IMR-90 (cell line): ENCODE data around the gene USP12. TPM values are rescaled to one million over a fixed set of nuclear protein-coding genes. Genes with fewer than 3 reads are reported as not detected.
"Not testable (repeated sequence)": the region's sequence is repeated elsewhere in the genome, so short reads cannot be mapped to it uniquely, and the experiment has no call there.

Source experiments
- ATAC-seq: fragments of 200-7000 bp; cut with Tn5 transposase; 2 replicates; pipeline ENCODE4 v1.9.1; 2020; ENCODE audit warnings: low read depth, mild to moderate bottlenecking, moderate library complexity
- BruUV-seq: library from RNA; stranded (reverse); fragments of 400-500 nt; replicated peaks from 2 replicates; lab custom pipeline; 2021; lab: Mats Ljungman, UMichigan
- CTCF ChIA-PET: fragments of 300-600 bp; formaldehyde crosslinking; extraction: SDS; loops from one replicate; lab custom pipeline; 2021; ENCODE audit warnings: antibody characterized with exemption; lab: Yijun Ruan, JAX
- POLR2A ChIA-PET: fragments of 300-600 bp; sonication (Branson Sonifier 250); formaldehyde crosslinking; loops from one replicate; lab custom pipeline; 2022; ENCODE audit warnings: antibody characterized with exemption; ENCODE audit not compliant: unreplicated experiment; lab: Charles Lee
- DNase-seq: peaks from one replicate; pipeline ENCODE4 v3.0.0; 2013
- H2AFZ ChIP-seq: replicated peaks from 2 replicates; pipeline ENCODE3; 2013; ENCODE audit warnings: low read length, mild to moderate bottlenecking; ENCODE audit not compliant: poor library complexity
- H2AK5ac ChIP-seq: 2 replicates; pipeline ENCODE4 v1.6.1; 2013; ENCODE audit warnings: low read depth, low read length, inconsistent platforms
- H2AK9ac ChIP-seq: replicated peaks from 2 replicates; pipeline ENCODE3; 2013; ENCODE audit warnings: mild to moderate bottlenecking, low read depth, low read length, moderate library complexity; ENCODE audit not compliant: poor library complexity
- H2BK120ac ChIP-seq: 2 replicates; pipeline ENCODE4 v1.6.1; 2013; ENCODE audit warnings: low read depth, low read length, inconsistent platforms
- H2BK15ac ChIP-seq: 3 replicates; pipeline ENCODE4 v1.6.1; 2013; ENCODE audit warnings: low read depth, low read length, inconsistent platforms
- H2BK20ac ChIP-seq: 2 replicates; pipeline ENCODE4 v1.6.1; 2013; ENCODE audit warnings: low read depth, mild to moderate bottlenecking, inconsistent platforms, low read length, moderate library complexity
- H2BK5ac ChIP-seq: 2 replicates; pipeline ENCODE4 v1.6.1; 2013; ENCODE audit warnings: mild to moderate bottlenecking, low read depth, low read length, inconsistent platforms; ENCODE audit not compliant: poor library complexity, severe bottlenecking
- H3K14ac ChIP-seq: replicated peaks from 2 replicates; pipeline ENCODE4 v1.6.1; 2013; ENCODE audit warnings: low read depth, low read length, inconsistent platforms
- H3K18ac ChIP-seq: 2 replicates; pipeline ENCODE4 v1.6.1; 2013; ENCODE audit warnings: low read depth, low read length, control low read depth
- H3K23ac ChIP-seq: 2 replicates; pipeline ENCODE4 v1.6.1; 2013; ENCODE audit warnings: low read depth, low read length, inconsistent platforms
- H3K27ac ChIP-seq: 2 replicates; pipeline ENCODE4 v1.5.1; 2013; ENCODE audit warnings: mild to moderate bottlenecking, control low read depth, low read length; ENCODE audit not compliant: insufficient read depth
- H3K27me3 ChIP-seq: 2 replicates; pipeline ENCODE4 v1.6.1; 2013; ENCODE audit warnings: low read length; ENCODE audit not compliant: control insufficient read depth, insufficient read depth
- H3K36me3 ChIP-seq: 2 replicates; pipeline ENCODE4 v1.6.1; 2013; ENCODE audit warnings: low read length, mixed read lengths; ENCODE audit not compliant: control insufficient read depth, insufficient read depth
- H3K4ac ChIP-seq: 2 replicates; pipeline ENCODE4 v1.6.1; 2013; ENCODE audit warnings: low read depth, low read length, inconsistent platforms
- H3K4me1 ChIP-seq: 2 replicates; pipeline ENCODE4 v1.6.1; 2013; ENCODE audit warnings: low read length, mixed read lengths; ENCODE audit not compliant: control insufficient read depth, insufficient read depth
- H3K4me2 ChIP-seq: 2 replicates; pipeline ENCODE4 v1.6.1; 2013; ENCODE audit warnings: low read depth, mild to moderate bottlenecking, control low read depth, low read length, moderate library complexity
- H3K4me3 ChIP-seq: 2 replicates; pipeline ENCODE4 v1.5.1; 2013; ENCODE audit warnings: low read depth, mild to moderate bottlenecking, control low read depth, low read length, moderate library complexity; ENCODE audit not compliant: insufficient read depth
- H3K56ac ChIP-seq: 2 replicates; pipeline ENCODE4 v1.6.1; 2013; ENCODE audit warnings: low read length, inconsistent platforms; ENCODE audit not compliant: insufficient read depth; ENCODE audit errors: extremely low read depth
- H3K79me1 ChIP-seq, 2 experiments: 2 replicates each; pipeline ENCODE4 v1.6.1; 2013; ENCODE audit warnings: low read length in 2 of 2, inconsistent platforms in 1 of 2, low read depth in 1 of 2
- H3K9ac ChIP-seq: 2 replicates; pipeline ENCODE4 v1.6.1; 2013; ENCODE audit warnings: low read depth, low read length, control low read depth
- H3K9me1 ChIP-seq: 2 replicates; pipeline ENCODE4 v1.6.1; 2013; ENCODE audit warnings: low read length, inconsistent platforms; ENCODE audit not compliant: insufficient read depth
- H3K9me3 ChIP-seq: 2 replicates; pipeline ENCODE4 v1.6.1; 2013; ENCODE audit warnings: low read length; ENCODE audit not compliant: control insufficient read depth, insufficient read depth
- H4K20me1 ChIP-seq: 2 replicates; pipeline ENCODE4 v1.6.1; 2013; ENCODE audit warnings: low read length, inconsistent platforms; ENCODE audit not compliant: insufficient read depth
- H4K5ac ChIP-seq: 2 replicates; pipeline ENCODE4 v1.6.1; 2013; ENCODE audit warnings: mild to moderate bottlenecking, low read depth, low read length, control low read depth
- H4K8ac ChIP-seq, 2 experiments: 2 replicates each; pipeline ENCODE4 v1.6.1; 2013; ENCODE audit warnings: low read depth in 2 of 2, low read length in 2 of 2, control low read depth in 1 of 2, inconsistent platforms in 1 of 2
- H4K91ac ChIP-seq: 2 replicates; pipeline ENCODE4 v1.6.1; 2013; ENCODE audit warnings: low read depth, low read length, inconsistent platforms; ENCODE audit not compliant: insufficient read depth
- WGBS, 2 experiments: methylation state at CpG; one replicate each; pipeline versions ENCODE4 v1.1.5 to v1.1.7; 2013; ENCODE audit warnings: missing lambda C conversion rate in 2 of 2; ENCODE audit not compliant: insufficient read length in 1 of 2; ENCODE audit errors: extremely low coverage in 2 of 2; 5-methylcytosine and 5-hydroxymethylcytosine counted together
- dilution Hi-C: fragments of 300-500 bp; cut with HindIII; formaldehyde crosslinking; loops from one replicate; pipeline ENCODE4 v1.14.3; 2018; ENCODE audit warnings: low sequenced_read_pairs; ENCODE audit not compliant: unreplicated experiment
- in situ Hi-C: fragments of 300-500 bp; cut with MboI; formaldehyde crosslinking; loops from 3 replicates; pipeline ENCODE4 v1.14.3; 2019; ENCODE audit warnings: low sequenced_read_pairs, inconsistent platforms, mixed read lengths
- intact Hi-C: fragments of 100-400 bp; cut with micrococcal nuclease; formaldehyde crosslinking; loops from 2 replicates; pipeline ENCODE4 v1.10.0; 2022
- polyA plus RNA-seq, 3 experiments: library from polyadenylated mRNA; depleted of rRNA; stranded (reverse); fragments of >200 nt; gene quantifications; 2 replicates each; pipeline ENCODE4 v1.2.3, GENCODE V29; 2012; ENCODE audit warnings: low replicate concordance in 1 of 3
- total RNA-seq: library from RNA; depleted of rRNA; stranded (reverse); fragments of >200 nt; gene quantifications from 2 replicates; pipeline ENCODE4 v1.2.3, GENCODE V29; 2012

Gene USP12
- total and polyA plus RNA-seq, 2 of the 4 experiments (the other 2 are of a cell fraction), result 11.8 to 16.5 TPM

- H2BK5ac ChIP-seq, H3K18ac ChIP-seq, H3K36me3 ChIP-seq, H2AFZ ChIP-seq, H4K5ac ChIP-seq, H3K9ac ChIP-seq, H4K91ac ChIP-seq, in situ Hi-C loops, H2AK9ac ChIP-seq, BruUV-seq, H3K14ac ChIP-seq, H3K9me3 ChIP-seq, H4K20me1 ChIP-seq, H3K27me3 ChIP-seq, intact Hi-C loops, H2BK20ac ChIP-seq, ATAC-seq, H3K4ac ChIP-seq, dilution Hi-C loops, DNase-seq, H4K8ac ChIP-seq, H2AK5ac ChIP-seq, H3K9me1 ChIP-seq, H3K79me1 ChIP-seq, H3K27ac ChIP-seq, H3K4me3 ChIP-seq, POLR2A ChIA-PET, H3K23ac ChIP-seq, H2BK15ac ChIP-seq, H2BK120ac ChIP-seq, H3K56ac ChIP-seq, H3K4me1 ChIP-seq, CTCF ChIA-PET, H3K4me2 ChIP-seq: not testable (repeated sequence)
- WGBS, 2 experiments, result no CpG with 5 or more reads among the region's 1 CpG
These were observed 105.5 kb downstream of the USP12 start for GRCh38 chr13:27066123-27066522.
